Small intestine (tissue), 16 donors: Measurements from ENCODE around the gene MRO. TPM values are rescaled to one million over a fixed set of nuclear protein-coding genes. Genes with fewer than 3 reads are reported as not detected.

Experiments used
- DNase-seq, 2 donors: peaks; one replicate each; pipeline versions ENCODE4 v3.0.0 to v3.0.0-alpha.2; 2013
- FAIRE-seq: peaks from 2 replicates; lab custom pipeline; 2012; peaks lifted over from hg19 to GRCh38; lab: Jason Lieb, UNC
- H3K27ac ChIP-seq, 3 donors: one replicate each; pipeline ENCODE4 v1.5.1; 2013; ENCODE audit warnings: low read length in 2 of 3, mild to moderate bottlenecking in 2 of 3, control low read depth in 1 of 3, inconsistent platforms in 1 of 3, low read depth in 1 of 3, moderate library complexity in 1 of 3
- H3K27me3 ChIP-seq, 3 donors: one replicate each; pipeline ENCODE4 v1.6.1; 2013; ENCODE audit warnings: low read length in 3 of 3, inconsistent platforms in 1 of 3; ENCODE audit not compliant: control insufficient read depth in 3 of 3, insufficient read depth in 3 of 3
- H3K36me3 ChIP-seq, 3 donors: one replicate each; pipeline ENCODE4 v1.6.1; 2013; ENCODE audit warnings: low read length in 3 of 3, inconsistent platforms in 1 of 3, low read depth in 1 of 3, mild to moderate bottlenecking in 1 of 3, moderate library complexity in 1 of 3; ENCODE audit not compliant: control insufficient read depth in 3 of 3, insufficient read depth in 2 of 3
- H3K4me1 ChIP-seq, 3 donors: one replicate each; pipeline ENCODE4 v1.6.1; 2013; ENCODE audit warnings: low read length in 2 of 3, inconsistent platforms in 1 of 3, low read depth in 1 of 3, mild to moderate bottlenecking in 1 of 3, moderate library complexity in 1 of 3; ENCODE audit not compliant: control insufficient read depth in 3 of 3, insufficient read depth in 2 of 3
- H3K4me3 ChIP-seq, 3 donors: one replicate each; pipeline ENCODE4 v1.5.1; 2013; ENCODE audit warnings: low read length in 3 of 3, control low read depth in 1 of 3, inconsistent platforms in 1 of 3, low read depth in 1 of 3, mild to moderate bottlenecking in 1 of 3, moderate library complexity in 1 of 3
- H3K9me3 ChIP-seq, 2 donors: one replicate each; pipeline ENCODE4 v1.6.1; 2013; ENCODE audit warnings: low read depth in 1 of 2, low read length in 1 of 2; ENCODE audit not compliant: control insufficient read depth in 2 of 2, insufficient read depth in 1 of 2
- WGBS, 3 donors: extraction: QIAGEN DNeasy Blood & Tissue Kit; methylation state at CpG; one replicate each; pipeline ENCODE4 v1.1.7; 2013; 5-methylcytosine and 5-hydroxymethylcytosine counted together
- long read RNA-seq, 10 donors: transcript quantifications; one replicate each; lab custom pipeline, GENCODE V29; 2026
- polyA plus RNA-seq, 4 donors: library from polyadenylated mRNA; stranded (reverse) in 3 of 4; unstranded in 1 of 4; fragments of 200-250 nt in 3 of 4; fragments of 120-200 nt in 1 of 4; gene quantifications; one replicate each; pipeline versions ENCODE4 v1.2.1 to v1.2.3, GENCODE V29; 2013
- donor health status: healthy with polysubstance abuse.
- donor health status: control.
- donor health status: control.
- donor health status: Bipolar disorder and iron deficiency.
- donor health status: healthy.

The MRO gene
- polyA plus RNA-seq, result 10 to 100 TPM in 1 of 4 donors, 1 to 10 TPM in 3; 2.9 to 19.2 (median 7.7) TPM
- long read RNA-seq, donor 1, result 0 reads
- long read RNA-seq, donor 2, result 0 reads
- long read RNA-seq, donor 3, result 0 reads
- long read RNA-seq, donor 4, result 0 reads
- long read RNA-seq, donor 5, result 0 reads
- long read RNA-seq, donor 6, result 0 reads
- long read RNA-seq, donor 7, result 0 reads
- long read RNA-seq, donor 8, result 0 reads
- long read RNA-seq, donor 9, full-length matches to known transcripts, result 1 of 1 reads
- long read RNA-seq, donor 9, partial matches to known transcripts, result 0 of 1 reads
- long read RNA-seq, donor 9, other reads (novel, unspliced or antisense), result 0 of 1 reads
- long read RNA-seq, donor 10, result 0 reads

GRCh38 chr18:50819728-50820378 is at the start of gene MRO:
MRO (minus strand) TSS chr18:50820016; CDS start chr18:50809400, 10,616 bp downstream.
- Histone ChIP-seq H3K4me1 (peaks cover 0 to 20% (median 7%) of the 10 kb centered on the region in 3 donors), H3K27me3 (no peaks in the 10 kb centered on the region), H3K9me3 (no peaks in the 10 kb centered on the region), H3K4me3 (peak within 1 kb of the TSS in 2 of 3 donors; percentile 31 to 47), H3K27ac (peak within 1 kb of the TSS in 2 of 3 donors; percentile 21 to 29), H3K36me3 (no peaks in the 10 kb centered on the region)
- WGBS, 3 donors, result 1 to 2% (median 1%) methylated on average over 24 of the region's 24 CpGs
- DNase-seq, result peak; percentile 88 to 91
- FAIRE-seq, result no peak

- Histone ChIP-seq H3K27ac (no peak overlapping the region), H3K4me1 (no peaks in the 10 kb centered on the region), H3K27me3 (no peaks in the 10 kb centered on the region), H3K4me3 (no peak overlapping the region), H3K36me3 (no peaks in the 10 kb centered on the region), H3K9me3 (no peaks in the 10 kb centered on the region)
- no peak for DNase-seq
- 73 to 81% (median 79%) methylated on average over 4 of the region's 4 CpGs for WGBS, 3 donors
- FAIRE-seq, result no peak
These were observed 49.3 kb upstream of the MRO start for GRCh38 chr18:50869150-50869549.

DNA sequence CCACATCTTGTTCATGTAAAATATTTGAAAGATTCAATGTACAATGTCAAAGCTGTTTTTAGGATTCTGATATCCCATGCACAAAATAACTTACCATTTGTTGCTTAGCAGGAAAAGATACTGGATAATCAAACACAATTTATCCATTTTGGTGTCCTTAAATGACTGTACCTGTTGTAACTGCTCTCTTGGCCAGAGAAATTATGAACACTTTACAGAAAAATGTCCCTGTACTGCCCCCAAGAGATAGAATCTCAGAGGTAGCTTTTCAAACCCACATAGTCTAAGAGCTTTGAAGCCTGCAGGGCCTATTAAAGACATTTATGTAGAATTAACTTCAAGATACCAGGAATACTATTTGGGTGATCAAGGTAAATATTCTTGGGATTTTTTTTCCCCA is 46.9 kb upstream of the MRO start:
- no peaks in the 10 kb centered on the region for H3K9me3 ChIP-seq
- no peaks in the 10 kb centered on the region for H3K36me3 ChIP-seq
- H3K27me3 ChIP-seq, result no peaks in the 10 kb centered on the region
- H3K4me1 ChIP-seq, result peaks cover 0 to 4% (median 0%) of the 10 kb centered on the region in 3 donors
- no peak overlapping the region for H3K27ac ChIP-seq
- DNase-seq (peak in 1 of 2 donors; percentile 47), FAIRE-seq (no peak)
- no peak overlapping the region for H3K4me3 ChIP-seq

- Histone ChIP-seq H3K27me3 (no peaks in the 10 kb centered on the region), H3K36me3 (no peaks in the 10 kb centered on the region), H3K27ac (peak overlapping the region in 2 of 3 donors; percentile 38 to 55), H3K4me1 (peaks cover 0 to 4% (median 2%) of the 10 kb centered on the region in 3 donors), H3K9me3 (no peaks in the 10 kb centered on the region), H3K4me3 (no peak overlapping the region)
- 17 to 46% (median 23%) methylated on average over 4 of the region's 4 CpGs for WGBS, 3 donors
- DNase-seq, result peak; percentile 60 to 74
- no peak for FAIRE-seq
These were observed 44.1 kb upstream of the MRO start for GRCh38 chr18:50863840-50864375.

DNA sequence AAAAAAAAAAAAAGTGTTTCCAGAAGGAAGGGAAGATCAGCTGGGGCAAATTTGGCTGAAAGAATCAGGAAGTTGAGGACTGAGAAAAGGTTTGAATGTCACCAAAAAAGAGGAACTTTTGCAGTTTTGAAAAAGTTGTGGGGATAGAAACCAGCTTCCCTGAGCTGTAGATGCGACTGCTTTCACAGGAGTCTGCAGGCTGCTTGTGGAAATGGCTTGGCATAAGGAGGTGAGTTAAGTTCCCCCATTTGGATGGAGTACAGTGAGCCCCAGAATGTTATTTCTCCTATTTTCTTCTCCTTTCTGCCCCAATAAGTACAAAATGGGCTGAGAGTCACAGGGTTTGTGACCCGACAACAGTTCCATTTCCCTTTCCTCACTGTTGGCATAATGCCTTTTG is 42.6 kb upstream of the MRO start:
- peaks cover 0 to 4% (median 2%) of the 10 kb centered on the region in 3 donors for H3K4me1 ChIP-seq
- H3K27ac ChIP-seq, result no peak overlapping the region
- H3K4me3 ChIP-seq, result no peak overlapping the region
- H3K27me3 ChIP-seq, result no peaks in the 10 kb centered on the region
- 66 to 76% (median 72%) methylated on average over 2 of the region's 2 CpGs for WGBS, 3 donors
- H3K9me3 ChIP-seq, result no peaks in the 10 kb centered on the region
- no peaks in the 10 kb centered on the region for H3K36me3 ChIP-seq
- DNase-seq (no peak), FAIRE-seq (no peak)

DNA sequence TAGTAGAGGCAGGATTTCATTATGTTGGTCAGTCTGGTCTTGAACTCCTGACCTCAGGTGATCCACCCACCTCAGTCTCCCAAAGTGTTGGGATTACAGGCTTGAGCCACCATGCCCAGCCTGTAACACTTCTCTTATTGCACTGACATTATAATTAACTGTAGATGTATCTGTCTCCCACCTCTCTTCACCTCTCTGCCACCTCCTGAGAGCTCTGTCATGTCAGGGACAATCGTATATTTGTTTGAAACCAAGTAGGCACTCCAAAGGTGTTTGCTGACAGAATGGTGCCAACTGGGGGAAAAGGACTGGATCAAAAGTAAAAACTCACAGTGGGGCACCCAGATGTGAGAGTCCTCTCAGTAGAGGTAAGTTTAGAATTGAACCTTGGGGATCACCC is 41.8 kb upstream of the MRO start:
- Histone ChIP-seq H3K4me3 (no peak overlapping the region), H3K4me1 (peaks cover 0 to 4% (median 2%) of the 10 kb centered on the region in 3 donors), H3K9me3 (no peaks in the 10 kb centered on the region), H3K36me3 (no peaks in the 10 kb centered on the region), H3K27me3 (no peaks in the 10 kb centered on the region), H3K27ac (no peak overlapping the region)
- DNase-seq (no peak), FAIRE-seq (no peak)
- WGBS, 3 donors, result 77 to 93% (median 90%) methylated on average over 1 of the region's 1 CpG

GRCh38 chr18:50859793-50860555 is 40.2 kb upstream of the MRO start:
- no peak overlapping the region for H3K27ac ChIP-seq
- peaks cover 0 to 5% (median 2%) of the 10 kb centered on the region in 3 donors for H3K4me1 ChIP-seq
- H3K27me3 ChIP-seq, result no peaks in the 10 kb centered on the region
- no peak for FAIRE-seq
- H3K36me3 ChIP-seq, result no peaks in the 10 kb centered on the region
- no peak overlapping the region for H3K4me3 ChIP-seq
- DNase-seq, result peak; percentile 31 to 70
- H3K9me3 ChIP-seq, result no peaks in the 10 kb centered on the region

GRCh38 chr18:50857694-50858093 is 37.9 kb upstream of the MRO start:
- no peaks in the 10 kb centered on the region for H3K36me3 ChIP-seq
- H3K27me3 ChIP-seq, result no peaks in the 10 kb centered on the region
- H3K4me1 ChIP-seq, result peaks cover 0 to 21% (median 2%) of the 10 kb centered on the region in 3 donors
- no peak overlapping the region for H3K4me3 ChIP-seq
- WGBS, 3 donors, result 84 to 96% (median 90%) methylated on average over 3 of the region's 3 CpGs
- DNase-seq (no peak), FAIRE-seq (no peak)
- H3K9me3 ChIP-seq, result no peaks in the 10 kb centered on the region
- no peak overlapping the region for H3K27ac ChIP-seq
